KG1 (cell line): ENCODE results near the gene ARID1A.

ENCODE experiments used
- DNase-seq: peaks from one replicate; lab custom pipeline; 2025; lab: John Stamatoyannopoulos, UW

Gene ARID1A

DNA sequence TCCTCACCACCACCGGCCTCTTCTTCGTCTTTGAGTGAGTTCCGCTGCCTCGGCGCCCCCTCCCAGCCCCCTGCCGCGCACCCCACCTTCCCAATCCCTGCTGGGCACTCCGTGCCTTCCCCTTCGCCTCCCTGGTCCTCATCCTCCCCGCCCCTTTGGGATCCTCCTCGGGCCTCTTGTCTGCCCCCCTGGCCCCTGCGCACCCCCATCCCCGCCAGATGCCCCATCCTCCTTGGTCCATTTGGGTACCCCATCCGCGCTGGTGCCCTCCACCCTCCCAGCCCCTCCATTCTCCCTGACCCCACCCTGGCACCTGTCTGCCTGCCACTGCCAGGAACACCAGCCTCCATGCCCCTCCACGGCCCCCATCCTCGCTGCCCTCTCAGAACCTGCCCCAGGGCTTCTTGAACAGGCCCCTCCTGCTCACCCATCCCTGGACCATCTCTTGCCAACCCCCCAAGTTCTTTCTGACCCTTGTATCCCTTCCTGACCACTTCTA lies 131.3 kb downstream of the ARID1A start:
- DNase-seq, result no peak

DNA sequence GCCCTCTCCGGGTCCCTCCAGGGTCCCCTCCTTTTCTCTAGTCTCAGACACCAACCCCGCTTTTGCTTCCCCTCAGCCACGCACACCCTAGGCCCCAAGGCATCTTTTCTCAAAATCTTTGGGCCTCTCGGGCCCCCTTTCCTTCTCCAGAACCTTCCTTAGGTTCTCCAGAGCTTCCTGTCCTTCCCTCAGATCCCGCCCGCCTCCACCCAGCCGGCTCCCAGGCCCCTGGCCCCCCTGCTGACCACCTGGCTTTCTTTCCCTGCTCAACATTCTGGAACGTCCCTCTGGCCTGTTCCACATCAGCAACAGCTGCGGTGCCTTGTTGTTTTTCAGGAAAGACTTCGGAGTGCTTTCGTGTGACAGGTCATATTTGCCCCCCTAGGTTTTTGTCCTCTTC lies 131.8 kb downstream of the ARID1A start:
- no peak for DNase-seq

DNA sequence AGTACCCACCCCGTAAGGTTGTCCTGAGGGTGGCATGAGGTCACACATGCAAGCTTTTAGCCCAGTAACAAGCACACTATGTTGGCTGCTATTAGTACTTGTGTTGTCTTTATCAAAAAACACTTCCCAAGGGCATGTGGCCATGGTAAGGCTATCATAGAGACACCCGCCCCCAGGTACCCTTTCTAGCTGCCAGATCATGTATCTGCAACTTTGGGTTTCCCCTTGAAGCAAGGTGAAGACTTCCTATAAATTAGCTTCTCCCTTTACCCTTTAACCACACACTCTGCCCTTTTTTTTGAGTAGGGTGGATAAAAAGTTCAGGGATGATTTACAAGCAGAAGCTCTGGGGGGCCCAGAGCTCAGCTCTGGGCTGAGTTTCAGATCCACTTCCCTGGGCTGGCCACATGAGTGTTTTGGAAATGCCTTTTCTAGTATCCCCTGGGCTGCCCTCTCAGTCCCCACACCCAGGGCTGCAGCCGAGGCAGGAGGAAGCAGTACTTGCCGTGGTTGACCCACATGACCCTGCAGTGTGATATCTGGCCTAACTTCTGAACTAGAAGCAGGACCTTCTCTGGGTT lies 132.7 kb downstream of the ARID1A start:
- no peak for DNase-seq

DNA sequence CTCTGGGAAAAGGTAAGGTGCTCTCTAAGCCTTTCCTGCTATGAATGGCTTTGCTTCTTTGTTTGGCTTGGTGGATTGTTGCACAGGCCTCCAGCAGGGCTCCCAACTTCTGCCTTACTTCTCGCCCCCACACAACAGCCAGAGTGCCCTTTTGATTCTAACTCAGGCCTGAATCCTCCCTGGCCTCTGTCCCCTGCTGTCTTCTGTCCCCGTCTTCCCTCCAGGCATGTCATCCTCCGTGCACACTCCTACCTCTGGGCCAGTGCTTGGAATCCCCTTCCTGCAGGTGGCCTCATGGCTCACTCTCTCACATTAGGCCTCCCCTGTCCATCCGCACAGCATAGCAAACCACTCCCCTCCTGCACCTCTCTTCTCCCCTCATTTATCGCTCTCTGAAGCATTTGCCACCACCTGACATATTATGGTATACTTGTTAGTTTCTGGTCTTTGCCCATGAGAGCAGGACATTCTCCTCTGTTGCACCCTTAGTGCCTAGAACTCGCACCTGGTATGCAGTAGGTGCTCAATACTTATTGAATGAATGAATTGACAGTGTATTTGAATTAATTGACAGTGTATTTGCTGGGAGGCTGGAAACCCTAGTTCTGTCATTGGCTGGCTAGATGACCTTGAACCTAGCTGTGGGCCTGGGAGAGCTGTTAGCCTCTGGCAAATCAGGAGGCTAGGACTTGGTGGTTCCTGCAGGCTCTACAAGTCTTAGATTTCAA lies 133.5 kb downstream of the ARID1A start:
- DNase-seq, result no peak

DNA sequence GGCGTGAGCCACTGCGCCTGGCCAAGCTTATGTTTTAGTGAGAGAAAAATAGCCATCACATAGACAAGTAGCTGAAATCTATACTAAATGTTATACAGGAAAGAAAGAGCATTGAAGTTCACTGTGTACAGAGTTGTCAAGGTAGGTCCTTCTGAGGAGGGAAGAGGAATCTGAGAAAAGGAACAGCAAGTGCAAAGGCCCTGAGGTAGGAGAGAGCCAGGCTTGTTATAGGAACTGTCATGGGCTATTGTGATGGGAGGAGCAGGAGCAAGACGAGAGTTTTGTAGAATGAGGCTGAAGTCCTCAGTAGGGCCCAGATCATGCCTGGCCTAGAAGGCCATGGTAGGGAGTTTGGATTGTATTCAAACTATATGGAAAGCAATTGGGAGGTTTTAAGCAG lies 135.2 kb downstream of the ARID1A start:
- no peak for DNase-seq
